OCI-LY3 (cell line): Measurements from ENCODE around the gene UBAC1.

Experiments
- H2AFZ ChIP-seq: fragments of 200-600, 300-600 bp; shearing (Covaris generic); 2 replicates; pipeline ENCODE4 v1.6.0; 2014; ENCODE audit warnings: antibody characterized with exemption, low read depth, low read length
- H3K27ac ChIP-seq: fragments of 200-600, 300-600 bp; sonication (generic); 2 replicates; pipeline ENCODE4 v1.5.1; 2014; ENCODE audit warnings: mild to moderate bottlenecking, low read length, moderate library complexity, mixed read lengths
- H3K27me3 ChIP-seq: fragments of 200-600, 300-600 bp; sonication (generic); 2 replicates; pipeline ENCODE4 v1.6.1; 2014; ENCODE audit warnings: low read depth, low read length, mixed read lengths
- H3K36me3 ChIP-seq: fragments of 200-600, 300-600 bp; sonication (generic); replicated peaks from 2 replicates; pipeline ENCODE3; 2014; ENCODE audit warnings: low read depth, low read length, mixed read lengths
- H3K4me1 ChIP-seq: fragments of 300-600, 200-600 bp; sonication (generic); 2 replicates; pipeline ENCODE4 v1.6.1; 2014; ENCODE audit warnings: low read length, mixed read lengths
- H3K4me2 ChIP-seq: fragments of 200-600, 300-600 bp; sonication (generic); 2 replicates; pipeline ENCODE4 v1.6.1; 2014; ENCODE audit warnings: low read length, mixed read lengths
- H3K4me3 ChIP-seq: fragments of 300-600, 200-600 bp; sonication (generic); 2 replicates; pipeline ENCODE4 v1.5.1; 2014; ENCODE audit warnings: antibody characterized with exemption, mild to moderate bottlenecking, low read length, moderate library complexity
- H3K79me2 ChIP-seq: fragments of 300-600, 200-600 bp; shearing (Covaris generic); 2 replicates; pipeline ENCODE4 v1.6.1; 2014; ENCODE audit warnings: mild to moderate bottlenecking, low read length, mixed read lengths
- H3K9ac ChIP-seq: fragments of 300-600, 200-600 bp; shearing (Covaris generic); 2 replicates; pipeline ENCODE4 v1.6.0; 2014; ENCODE audit warnings: mild to moderate bottlenecking, low read length, moderate library complexity
- H3K9me3 ChIP-seq: fragments of 200-600, 300-600 bp; shearing (Covaris generic); 2 replicates; pipeline ENCODE4 v1.6.1; 2014; ENCODE audit warnings: low read length, mixed read lengths; ENCODE audit not compliant: insufficient read depth
- H4K20me1 ChIP-seq: fragments of 200-600, 300-600 bp; sonication (generic); 2 replicates; pipeline ENCODE4 v1.6.1; 2016; ENCODE audit warnings: low read length, mixed read lengths; ENCODE audit not compliant: insufficient read depth
- CTCF ChIP-seq: fragments of 200-600, 300-600 bp; sonication (generic); IDR thresholded peaks from 2 replicates; pipeline ENCODE4 v1.5.1; 2014; ENCODE audit warnings: antibody characterized with exemption, low read length, low read depth
- EZH2phosphoT487 ChIP-seq: fragments of 200-600 bp; shearing (Covaris generic); IDR thresholded peaks from 2 replicates; pipeline ENCODE4 v1.6.1; 2018; ENCODE audit warnings: antibody characterized with exemption, mixed run types, low read depth

The UBAC1 gene

GRCh38 chr9:135979547-135980166 is 18.5 kb upstream of the UBAC1 start:
- Histone ChIP-seq H3K4me2 (no peak overlapping the region), H3K79me2 (no peaks in the 10 kb centered on the region), H3K9me3 (no peaks in the 10 kb centered on the region), H3K9ac (no peak overlapping the region), H4K20me1 (no peaks in the 10 kb centered on the region), H3K36me3 (no peaks in the 10 kb centered on the region), H3K4me1 (no peaks in the 10 kb centered on the region), H3K4me3 (no peak overlapping the region), H3K27me3 (0 out of 2 replicates have a peak, but pooled peaks cover 3% of the 10 kb centered on the region), H2AFZ (no peak overlapping the region), H3K27ac (no peak overlapping the region)
- TF ChIP-seq EZH2phosphoT487: no peak
- no peak for TF ChIP-seq CTCF

DNA sequence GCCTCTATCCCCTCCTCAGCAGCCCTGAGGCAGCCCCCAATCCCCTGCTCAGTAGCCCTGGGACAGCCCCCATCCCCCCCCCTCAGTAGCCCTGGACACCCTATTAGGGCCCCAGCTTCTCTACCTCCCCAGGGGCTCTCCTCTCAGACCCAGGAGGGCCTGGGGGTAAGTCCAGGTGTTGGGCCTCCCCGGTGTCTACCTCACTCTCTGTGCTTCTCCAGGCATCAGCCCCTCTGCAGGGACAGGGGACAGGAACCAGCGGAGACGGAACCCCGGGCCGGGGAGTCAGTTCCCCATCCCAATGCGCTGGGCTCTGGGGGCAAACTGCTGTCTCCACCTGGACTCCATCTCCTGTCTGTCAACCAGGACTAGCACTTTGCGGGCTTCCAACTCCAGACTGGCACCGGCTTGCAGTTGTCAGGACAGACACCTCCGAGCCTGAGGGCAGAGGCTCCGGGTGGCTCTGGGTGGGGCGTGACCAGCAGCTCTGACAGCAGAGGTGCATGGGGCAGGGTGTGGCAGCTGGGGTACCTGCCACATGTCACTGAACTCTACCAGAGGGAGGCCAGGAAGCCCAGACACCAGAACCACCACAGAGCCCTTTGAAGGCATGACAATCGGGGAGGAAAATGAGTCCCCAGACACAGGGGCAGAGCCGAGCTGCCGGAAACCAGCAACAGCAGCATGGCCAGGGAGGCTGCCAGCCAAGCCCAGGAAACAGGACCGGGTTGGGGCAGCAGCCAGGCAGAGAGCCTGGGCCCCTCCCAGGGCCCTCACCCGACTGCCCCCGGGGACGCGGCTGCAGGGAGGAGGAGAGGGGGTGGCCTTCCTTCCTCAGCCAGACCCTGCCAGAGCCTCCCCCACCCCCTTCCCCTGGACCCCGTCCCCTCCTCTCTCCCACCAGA is 17.7 kb upstream of the UBAC1 start:
- Histone ChIP-seq H2AFZ (no peak overlapping the region), H3K27me3 (0 out of 2 replicates have a peak, but pooled peaks cover 3% of the 10 kb centered on the region)

GRCh38 chr9:135976944-135977343 is 15.8 kb upstream of the UBAC1 start:
- no peaks in the 10 kb centered on the region for H3K4me1 ChIP-seq
- H3K27me3 ChIP-seq: no peaks in the 10 kb centered on the region
- H3K79me2 ChIP-seq: no peaks in the 10 kb centered on the region
- H3K9me3 ChIP-seq: no peaks in the 10 kb centered on the region
- H3K36me3 ChIP-seq: no peaks in the 10 kb centered on the region
- H3K9ac ChIP-seq: no peak overlapping the region
- H3K4me3 ChIP-seq: no peak overlapping the region
- TF ChIP-seq EZH2phosphoT487 (no peak), CTCF (no peak)
- no peak overlapping the region for H3K27ac ChIP-seq
- no peak overlapping the region for H2AFZ ChIP-seq
- 0 out of 2 replicates have a peak, but pooled peaks cover 2% of the 10 kb centered on the region for H4K20me1 ChIP-seq
- no peak overlapping the region for H3K4me2 ChIP-seq

More for the DNA sequence above, 17.7 kb upstream of the UBAC1 start:
- H3K4me2 ChIP-seq: no peak overlapping the region
- no peaks in the 10 kb centered on the region for H3K79me2 ChIP-seq
- H3K36me3 ChIP-seq: no peaks in the 10 kb centered on the region
- H3K9me3 ChIP-seq: no peaks in the 10 kb centered on the region
- no peak overlapping the region for H3K27ac ChIP-seq
- no peaks in the 10 kb centered on the region for H4K20me1 ChIP-seq
- TF ChIP-seq EZH2phosphoT487: no peak
- no peak for TF ChIP-seq CTCF
- H3K4me3 ChIP-seq: no peak overlapping the region
- no peak overlapping the region for H3K9ac ChIP-seq
- no peaks in the 10 kb centered on the region for H3K4me1 ChIP-seq

DNA sequence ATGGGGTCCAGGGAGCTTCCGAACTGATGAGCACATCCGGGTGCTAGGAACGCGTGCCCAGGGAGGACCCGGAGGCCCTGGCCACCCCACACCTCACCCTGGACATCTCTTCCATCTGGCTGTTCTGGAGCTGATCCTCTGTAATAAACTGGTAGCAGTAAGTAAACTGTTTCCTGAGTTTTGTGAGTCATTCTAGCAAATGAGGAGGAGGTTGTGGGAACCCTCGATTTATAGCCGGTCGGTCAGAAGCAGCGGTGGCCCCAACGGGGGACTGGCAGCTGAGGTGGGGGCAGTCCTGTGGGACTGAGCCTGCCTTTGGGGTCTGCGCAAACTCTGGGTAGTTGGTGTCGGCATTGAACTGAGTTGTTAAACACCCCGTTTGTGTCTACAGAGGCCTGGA is 15.4 kb upstream of the UBAC1 start:
- no peaks in the 10 kb centered on the region for H3K79me2 ChIP-seq
- no peaks in the 10 kb centered on the region for H3K27me3 ChIP-seq
- no peak overlapping the region for H2AFZ ChIP-seq
- no peaks in the 10 kb centered on the region for H3K36me3 ChIP-seq
- H3K4me2 ChIP-seq: no peak overlapping the region
- 0 out of 2 replicates have a peak, but pooled peaks cover 2% of the 10 kb centered on the region for H4K20me1 ChIP-seq
- no peak overlapping the region for H3K4me3 ChIP-seq
- no peak overlapping the region for H3K27ac ChIP-seq
- H3K9me3 ChIP-seq: no peaks in the 10 kb centered on the region
- no peaks in the 10 kb centered on the region for H3K4me1 ChIP-seq
- no peak overlapping the region for H3K9ac ChIP-seq
- no peak for TF ChIP-seq EZH2phosphoT487
- TF ChIP-seq CTCF: no peak
